ENCODE data around the gene CFD.

GRCh38 chr19:876089-876488, 16.6 kb downstream of the CFD start:
- TF ChIP-seq ZNF184 (tag by site-specific recombination; IDR thresholded peaks at IDR 0.05): no peak
- no peak for TF ChIP-seq ZFHX2 (tag by site-specific recombination; conservative IDR thresholded peaks at IDR 0.05)
